Epithelial cell of esophagus (primary cell): Measurements from ENCODE around the gene CCDC34.

Source experiments
- DNase-seq: peaks from one replicate; pipeline ENCODE4 v3.0.0; 2010; ENCODE audit warnings: low read depth
- H3K4me3 ChIP-seq: 2 replicates; pipeline ENCODE4 v1.5.1; 2011; ENCODE audit warnings: mild to moderate bottlenecking, low read length, control low read depth
- TF ChIP-seq, protein P1 (sequence below): IDR thresholded peaks from 2 replicates; pipeline ENCODE4 v1.5.1; 2011; ENCODE audit warnings: low read depth, mild to moderate bottlenecking, low read length, control low read depth, inconsistent platforms; ENCODE audit not compliant: insufficient read depth; ENCODE audit errors: missing control alignments

CCDC34 gene, protein sequence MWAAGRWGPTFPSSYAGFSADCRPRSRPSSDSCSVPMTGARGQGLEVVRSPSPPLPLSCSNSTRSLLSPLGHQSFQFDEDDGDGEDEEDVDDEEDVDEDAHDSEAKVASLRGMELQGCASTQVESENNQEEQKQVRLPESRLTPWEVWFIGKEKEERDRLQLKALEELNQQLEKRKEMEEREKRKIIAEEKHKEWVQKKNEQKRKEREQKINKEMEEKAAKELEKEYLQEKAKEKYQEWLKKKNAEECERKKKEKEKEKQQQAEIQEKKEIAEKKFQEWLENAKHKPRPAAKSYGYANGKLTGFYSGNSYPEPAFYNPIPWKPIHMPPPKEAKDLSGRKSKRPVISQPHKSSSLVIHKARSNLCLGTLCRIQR

DNA sequence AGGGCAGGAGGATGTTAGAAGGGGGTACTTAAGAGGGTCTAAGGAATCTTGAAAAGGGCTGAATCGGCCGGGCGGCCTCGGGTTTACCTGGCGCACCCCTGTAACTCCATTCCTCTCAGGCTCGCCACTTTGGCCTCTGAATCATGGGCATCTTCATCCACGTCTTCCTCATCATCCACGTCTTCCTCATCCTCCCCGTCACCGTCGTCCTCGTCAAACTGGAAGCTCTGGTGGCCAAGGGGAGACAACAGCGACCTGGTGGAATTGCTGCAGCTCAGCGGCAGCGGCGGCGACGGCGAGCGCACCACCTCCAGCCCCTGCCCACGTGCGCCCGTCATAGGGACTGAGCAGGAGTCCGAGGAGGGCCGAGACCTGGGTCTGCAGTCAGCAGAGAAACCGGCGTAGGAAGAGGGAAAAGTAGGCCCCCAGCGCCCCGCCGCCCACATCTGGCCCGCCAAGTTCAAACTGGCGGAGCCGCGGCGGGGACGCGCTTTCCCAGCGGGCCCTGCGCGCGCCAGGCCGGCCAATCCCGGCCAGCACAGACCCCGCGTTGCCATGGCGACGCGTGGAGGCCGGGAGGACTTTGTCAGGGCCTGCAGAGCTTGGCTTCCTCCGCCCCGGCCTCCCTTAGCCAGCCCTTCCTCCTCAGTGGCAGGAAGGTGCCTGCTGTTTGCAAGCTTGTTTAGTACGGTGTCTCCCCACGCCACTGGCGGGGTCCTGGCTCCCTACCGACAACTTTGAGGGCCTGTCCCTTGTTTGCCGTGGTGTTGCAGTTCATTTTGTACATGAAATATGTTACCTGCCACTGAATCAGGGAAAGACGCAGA is at the start of gene CCDC34:
CCDC34 (minus strand) TSS at position 467 of the 827 bp plus-strand sequence; CDS start at position 446, 21 bp downstream.
- TF ChIP-seq, protein P1, sequence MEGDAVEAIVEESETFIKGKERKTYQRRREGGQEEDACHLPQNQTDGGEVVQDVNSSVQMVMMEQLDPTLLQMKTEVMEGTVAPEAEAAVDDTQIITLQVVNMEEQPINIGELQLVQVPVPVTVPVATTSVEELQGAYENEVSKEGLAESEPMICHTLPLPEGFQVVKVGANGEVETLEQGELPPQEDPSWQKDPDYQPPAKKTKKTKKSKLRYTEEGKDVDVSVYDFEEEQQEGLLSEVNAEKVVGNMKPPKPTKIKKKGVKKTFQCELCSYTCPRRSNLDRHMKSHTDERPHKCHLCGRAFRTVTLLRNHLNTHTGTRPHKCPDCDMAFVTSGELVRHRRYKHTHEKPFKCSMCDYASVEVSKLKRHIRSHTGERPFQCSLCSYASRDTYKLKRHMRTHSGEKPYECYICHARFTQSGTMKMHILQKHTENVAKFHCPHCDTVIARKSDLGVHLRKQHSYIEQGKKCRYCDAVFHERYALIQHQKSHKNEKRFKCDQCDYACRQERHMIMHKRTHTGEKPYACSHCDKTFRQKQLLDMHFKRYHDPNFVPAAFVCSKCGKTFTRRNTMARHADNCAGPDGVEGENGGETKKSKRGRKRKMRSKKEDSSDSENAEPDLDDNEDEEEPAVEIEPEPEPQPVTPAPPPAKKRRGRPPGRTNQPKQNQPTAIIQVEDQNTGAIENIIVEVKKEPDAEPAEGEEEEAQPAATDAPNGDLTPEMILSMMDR: no peak
- peak within 1 kb of the TSS; percentile 71 for H3K4me3 ChIP-seq
- peak; percentile 96 for DNase-seq

DNA sequence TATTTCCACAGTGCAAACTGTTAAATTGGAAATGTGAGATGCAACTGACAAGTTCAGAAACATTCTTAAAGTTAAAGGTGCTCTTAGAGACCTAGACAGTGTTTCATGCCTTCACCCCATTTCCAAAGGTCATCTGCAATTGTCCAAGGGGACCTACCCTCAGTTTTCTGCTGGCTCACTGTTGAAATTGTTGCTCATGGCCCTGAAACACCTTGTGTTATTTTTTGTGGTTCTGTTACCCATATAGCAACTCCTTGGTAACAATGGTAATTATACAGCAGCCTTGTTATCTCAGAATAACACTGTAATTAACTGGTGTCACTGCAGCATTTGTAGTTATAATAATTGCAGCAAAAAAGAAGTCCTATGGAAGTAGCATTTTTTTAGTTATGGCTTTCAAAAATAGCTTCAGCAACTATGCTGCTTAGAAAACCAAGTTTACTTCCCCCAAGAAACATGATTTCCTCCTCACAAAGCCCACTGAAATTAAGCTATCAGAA is 49.2 kb upstream of the CCDC34 start:
- H3K4me3 ChIP-seq: no peak overlapping the region
- TF ChIP-seq, protein P1: no peak
- no peak for DNase-seq

DNA sequence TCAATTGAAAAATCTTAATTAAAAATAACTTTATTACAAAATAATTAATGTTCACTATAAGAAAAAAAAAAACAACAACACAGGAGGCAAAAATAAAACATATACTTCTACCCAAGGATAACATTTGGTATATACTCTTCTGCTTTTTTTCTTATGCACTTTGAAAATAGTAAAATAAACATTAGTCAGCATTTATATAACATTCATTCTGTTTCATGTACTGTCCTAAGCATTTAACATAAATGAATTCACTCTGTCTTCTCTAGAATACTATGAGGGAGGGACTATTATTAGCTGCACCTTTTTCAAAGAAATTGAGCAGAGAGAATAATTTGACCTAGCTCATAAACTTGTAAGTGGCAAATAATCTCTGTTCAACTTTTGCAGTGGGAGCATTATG is 48.3 kb upstream of the CCDC34 start:
- H3K4me3 ChIP-seq: no peak overlapping the region
- TF ChIP-seq, protein P1: no peak
- no peak for DNase-seq

DNA sequence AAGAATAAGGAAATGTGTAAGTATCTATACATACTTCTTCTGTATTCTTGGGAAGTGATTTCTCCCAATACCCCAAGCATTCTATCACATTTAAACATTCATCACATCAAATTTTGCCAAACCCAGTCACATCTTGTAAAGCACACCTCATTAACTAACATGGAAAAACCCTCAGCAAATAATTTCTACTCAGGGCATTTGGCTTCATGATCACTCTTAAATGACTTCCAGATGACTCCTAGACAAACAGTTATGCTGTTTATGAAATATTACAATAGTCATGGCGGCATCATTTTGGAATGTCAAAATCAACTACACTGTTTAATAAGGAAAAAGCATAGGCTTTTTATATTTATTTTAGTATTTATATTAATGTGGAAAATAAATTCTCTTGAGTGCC is 47.3 kb upstream of the CCDC34 start:
- no peak overlapping the region for H3K4me3 ChIP-seq
- no peak for DNase-seq
- TF ChIP-seq, protein P1: no peak

DNA sequence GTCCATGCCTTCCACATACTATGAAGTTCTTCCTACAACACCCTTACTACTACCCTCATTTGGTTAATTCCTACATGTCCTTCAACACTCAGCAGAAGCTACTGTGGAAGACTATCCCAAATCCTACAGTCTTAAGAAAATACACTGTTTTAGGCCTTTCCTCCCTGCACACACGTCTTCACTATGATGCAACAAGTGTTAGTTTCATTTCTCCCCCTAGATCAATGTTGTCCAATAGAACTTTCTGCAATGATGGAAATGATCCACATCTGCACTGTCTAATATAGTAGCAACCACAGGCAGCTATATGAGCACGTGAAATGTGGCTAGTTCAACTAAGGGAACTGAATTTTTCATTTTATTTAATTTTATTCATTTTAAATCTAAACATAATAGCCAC is 46.7 kb upstream of the CCDC34 start:
- DNase-seq: no peak
- no peak overlapping the region for H3K4me3 ChIP-seq
- TF ChIP-seq, protein P1: no peak

DNA sequence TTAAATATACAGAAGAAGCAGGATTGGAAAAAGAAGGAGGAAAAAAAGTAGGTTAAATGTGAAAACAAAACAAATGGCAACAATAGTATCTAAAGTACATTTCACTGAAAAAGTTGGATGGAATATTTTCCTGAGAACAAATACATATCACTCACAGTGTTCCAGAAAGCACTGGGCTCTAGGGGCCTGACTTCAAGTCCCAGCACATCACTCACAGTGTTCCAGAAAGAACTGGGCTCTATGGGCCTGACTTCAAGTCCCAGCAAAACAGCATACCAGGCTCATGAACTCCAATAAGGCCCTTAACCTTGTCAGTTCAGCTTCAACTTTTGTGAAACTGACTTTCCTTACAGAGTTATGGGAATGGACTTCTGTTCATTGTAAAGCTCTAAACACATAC is 46.0 kb upstream of the CCDC34 start:
- TF ChIP-seq, protein P1: no peak
- DNase-seq: no peak
- no peak overlapping the region for H3K4me3 ChIP-seq
